GM12878 (cell line): Measurements from ENCODE around the gene TERB1.

Experiments used
- CEBPB ChIP-seq, 2 experiments: fragments of 150-350 bp in 1 of 2; IDR thresholded peaks; 2 replicates each; pipeline ENCODE4 v1.6.1; 2012 to 2014; ENCODE audit warnings: low read depth in 2 of 2, low read length in 2 of 2, borderline replicate concordance in 1 of 2, inconsistent platforms in 1 of 2
- CTCF ChIP-seq, 3 experiments: IDR thresholded peaks in 2 of 3; conservative IDR thresholded peaks in 1 of 3; 2 replicates each; pipeline ENCODE4 v1.5.1; 2011; ENCODE audit warnings: low read depth in 3 of 3, low read length in 3 of 3, mild to moderate bottlenecking in 3 of 3, control low read depth in 2 of 3, moderate library complexity in 2 of 3, inconsistent platforms in 1 of 3, mixed read lengths in 1 of 3; ENCODE audit not compliant: control insufficient read depth in 2 of 3, insufficient read depth in 1 of 3; ENCODE audit errors: extremely low read depth in 1 of 3
- IKZF1 ChIP-seq: fragments of 450-650 bp; conservative IDR thresholded peaks from 2 replicates; pipeline ENCODE4 v1.6.1; 2017; ENCODE audit warnings: antibody characterized with exemption, mild to moderate bottlenecking
- TCF7 ChIP-seq: IDR thresholded peaks from 2 replicates; pipeline ENCODE4 v1.6.1; 2014; ENCODE audit warnings: antibody characterized with exemption, borderline replicate concordance
- USF1 ChIP-seq: IDR thresholded peaks from 2 replicates; pipeline ENCODE4 v1.6.1; 2011; ENCODE audit warnings: borderline replicate concordance, low read depth, mild to moderate bottlenecking, moderate library complexity, mixed read lengths, low read length; ENCODE audit not compliant: insufficient read depth; ENCODE audit errors: extremely low read length
- ZZZ3 ChIP-seq: IDR thresholded peaks from 2 replicates; pipeline ENCODE4 v1.6.1; 2011; ENCODE audit warnings: low read depth; ENCODE audit not compliant: control insufficient read depth, insufficient read length
- TF ChIP-seq, protein P1 (sequence below): IDR thresholded peaks from 2 replicates; pipeline ENCODE4 v1.6.1; 2011; ENCODE audit warnings: mild to moderate bottlenecking, low read depth, low read length, moderate library complexity; ENCODE audit not compliant: insufficient replicate concordance
- TF ChIP-seq, protein P2 (sequence below): IDR thresholded peaks from 2 replicates; pipeline ENCODE4 v1.6.1; 2011; ENCODE audit warnings: low read depth, low read length, improper control_type of control experiment, borderline replicate concordance
- TF ChIP-seq, protein P3 (sequence below): IDR thresholded peaks from 2 replicates; pipeline ENCODE4 v1.6.1; 2012; ENCODE audit warnings: mild to moderate bottlenecking, low read depth, low read length

DNA sequence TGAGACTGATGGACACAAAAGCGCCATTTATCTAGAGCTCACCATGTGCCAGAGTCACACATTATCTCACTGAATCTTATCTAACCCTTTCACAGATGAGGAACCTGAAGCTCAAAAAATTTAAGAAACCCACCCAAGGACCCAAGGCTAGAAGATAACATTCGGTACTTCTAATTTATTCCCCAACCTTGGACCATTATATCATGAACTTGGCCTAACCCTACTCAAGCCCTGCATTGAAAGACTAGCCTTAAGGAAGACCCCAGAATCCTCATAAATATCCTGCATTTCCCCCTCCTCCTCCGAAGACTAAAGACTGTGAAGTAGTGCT lies 49.4 kb downstream of the TERB1 start:
- TF ChIP-seq IKZF1 (no peak), TCF7 (no peak), CEBPB (IDR thresholded peaks at IDR 0.05; ENCODE audit: borderline replicate concordance in 1 of 2, low read depth in 2 of 2, low read length in 2 of 2) (no peak), CTCF (IDR thresholded peaks at IDR 0.05 in 2 of 3, conservative IDR thresholded peaks at IDR 0.05 in 1 of 3; ENCODE audit: control insufficient read depth in 2 of 3, extremely low read depth in 1 of 3, insufficient read depth in 1 of 3, low read depth in 3 of 3, low read length in 3 of 3) (no peak), USF1 (no peak), ZZZ3 (no peak)
- TF ChIP-seq, protein P1, sequence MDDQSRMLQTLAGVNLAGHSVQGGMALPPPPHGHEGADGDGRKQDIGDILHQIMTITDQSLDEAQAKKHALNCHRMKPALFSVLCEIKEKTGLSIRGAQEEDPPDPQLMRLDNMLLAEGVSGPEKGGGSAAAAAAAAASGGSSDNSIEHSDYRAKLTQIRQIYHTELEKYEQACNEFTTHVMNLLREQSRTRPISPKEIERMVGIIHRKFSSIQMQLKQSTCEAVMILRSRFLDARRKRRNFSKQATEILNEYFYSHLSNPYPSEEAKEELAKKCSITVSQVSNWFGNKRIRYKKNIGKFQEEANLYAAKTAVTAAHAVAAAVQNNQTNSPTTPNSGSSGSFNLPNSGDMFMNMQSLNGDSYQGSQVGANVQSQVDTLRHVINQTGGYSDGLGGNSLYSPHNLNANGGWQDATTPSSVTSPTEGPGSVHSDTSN, result no peak
- TF ChIP-seq, protein P2, sequence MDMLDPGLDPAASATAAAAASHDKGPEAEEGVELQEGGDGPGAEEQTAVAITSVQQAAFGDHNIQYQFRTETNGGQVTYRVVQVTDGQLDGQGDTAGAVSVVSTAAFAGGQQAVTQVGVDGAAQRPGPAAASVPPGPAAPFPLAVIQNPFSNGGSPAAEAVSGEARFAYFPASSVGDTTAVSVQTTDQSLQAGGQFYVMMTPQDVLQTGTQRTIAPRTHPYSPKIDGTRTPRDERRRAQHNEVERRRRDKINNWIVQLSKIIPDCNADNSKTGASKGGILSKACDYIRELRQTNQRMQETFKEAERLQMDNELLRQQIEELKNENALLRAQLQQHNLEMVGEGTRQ, result no peak
- TF ChIP-seq, protein P3, sequence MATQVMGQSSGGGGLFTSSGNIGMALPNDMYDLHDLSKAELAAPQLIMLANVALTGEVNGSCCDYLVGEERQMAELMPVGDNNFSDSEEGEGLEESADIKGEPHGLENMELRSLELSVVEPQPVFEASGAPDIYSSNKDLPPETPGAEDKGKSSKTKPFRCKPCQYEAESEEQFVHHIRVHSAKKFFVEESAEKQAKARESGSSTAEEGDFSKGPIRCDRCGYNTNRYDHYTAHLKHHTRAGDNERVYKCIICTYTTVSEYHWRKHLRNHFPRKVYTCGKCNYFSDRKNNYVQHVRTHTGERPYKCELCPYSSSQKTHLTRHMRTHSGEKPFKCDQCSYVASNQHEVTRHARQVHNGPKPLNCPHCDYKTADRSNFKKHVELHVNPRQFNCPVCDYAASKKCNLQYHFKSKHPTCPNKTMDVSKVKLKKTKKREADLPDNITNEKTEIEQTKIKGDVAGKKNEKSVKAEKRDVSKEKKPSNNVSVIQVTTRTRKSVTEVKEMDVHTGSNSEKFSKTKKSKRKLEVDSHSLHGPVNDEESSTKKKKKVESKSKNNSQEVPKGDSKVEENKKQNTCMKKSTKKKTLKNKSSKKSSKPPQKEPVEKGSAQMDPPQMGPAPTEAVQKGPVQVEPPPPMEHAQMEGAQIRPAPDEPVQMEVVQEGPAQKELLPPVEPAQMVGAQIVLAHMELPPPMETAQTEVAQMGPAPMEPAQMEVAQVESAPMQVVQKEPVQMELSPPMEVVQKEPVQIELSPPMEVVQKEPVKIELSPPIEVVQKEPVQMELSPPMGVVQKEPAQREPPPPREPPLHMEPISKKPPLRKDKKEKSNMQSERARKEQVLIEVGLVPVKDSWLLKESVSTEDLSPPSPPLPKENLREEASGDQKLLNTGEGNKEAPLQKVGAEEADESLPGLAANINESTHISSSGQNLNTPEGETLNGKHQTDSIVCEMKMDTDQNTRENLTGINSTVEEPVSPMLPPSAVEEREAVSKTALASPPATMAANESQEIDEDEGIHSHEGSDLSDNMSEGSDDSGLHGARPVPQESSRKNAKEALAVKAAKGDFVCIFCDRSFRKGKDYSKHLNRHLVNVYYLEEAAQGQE, result no peak
